Right lung (tissue), 5 donors: Measurements from ENCODE around the gene SLC6A1. TPM values are rescaled to one million over a fixed set of nuclear protein-coding genes. Genes with fewer than 3 reads are reported as not detected.

Experiments used
- polyA plus RNA-seq, 5 donors: library from polyadenylated mRNA; unstranded; fragments of 120-200 nt; gene quantifications; one replicate each; pipeline versions ENCODE4 v1.2.1 to v1.2.3, GENCODE V29; 2013; ENCODE audit warnings: inconsistent platforms in 1 of 5, low replicate concordance in 1 of 5; ENCODE audit not compliant: insufficient read length in 5 of 5, insufficient read depth in 1 of 5

Gene SLC6A1
- polyA plus RNA-seq, 5 donors = 3.8 to 6.0 (median 5.8) TPM

Other genes starting within 250 kb of the SLC6A1 start
- gene SLC6A11, start 176.5 kb upstream of the SLC6A1 start, polyA plus RNA-seq = under 1 TPM in 4 of 5 donors, not detected in 1; 0.08 to 0.10 (median 0.09) TPM
- gene HRH1, start 161.7 kb downstream of the SLC6A1 start, polyA plus RNA-seq = 1 to 10 TPM; 3.5 to 5.9 (median 5.4) TPM